Sigmoid colon (tissue), 4 donors: ENCODE results near the gene CCDC7.
"Not testable (repeated sequence)": the region's sequence is repeated elsewhere in the genome, so short reads cannot be mapped to it uniquely, and the experiment has no call there.

Experiments used
- CTCF ChIP-seq, 4 experiments: fragments of 450-650 bp in 3 of 4; fragments of 200-600 bp in 1 of 4; IDR thresholded peaks; one replicate each; pipeline ENCODE4 v1.5.1; 2016 to 2019; ENCODE audit warnings: antibody characterized with exemption in 4 of 4, mild to moderate bottlenecking in 3 of 4, moderate library complexity in 2 of 4
- EP300 ChIP-seq, 4 donors: sonication (generic); formaldehyde crosslinking; IDR thresholded peaks; one replicate each; pipeline ENCODE4 v1.6.1; 2017; ENCODE audit warnings: antibody characterized with exemption in 4 of 4
- POLR2A ChIP-seq, 2 donors: fragments of 450-650 bp; IDR thresholded peaks; one replicate each; pipeline ENCODE4 v1.6.1; 2016; ENCODE audit warnings: antibody characterized with exemption in 2 of 2, mild to moderate bottlenecking in 2 of 2, moderate library complexity in 2 of 2
- POLR2AphosphoS5 ChIP-seq, 4 donors: sonication (generic); formaldehyde crosslinking; IDR thresholded peaks; one replicate each; pipeline ENCODE4 v1.6.1; 2017; ENCODE audit warnings: antibody characterized with exemption in 4 of 4

- not testable (repeated sequence) for TF ChIP-seq POLR2A, CTCF, POLR2AphosphoS5, EP300 (IDR thresholded peaks at IDR 0.05)
These were observed 60.0 kb downstream of the CCDC7 start for GRCh38 chr10:32505762-32506420.
